ENCODE results near the gene ZNF625. TPM values are rescaled to one million over a fixed set of nuclear protein-coding genes. Genes with fewer than 3 reads are reported as not detected.
"Not testable (repeated sequence)": the region's sequence is repeated elsewhere in the genome, so short reads cannot be mapped to it uniquely, and the experiment has no call there.

The ZNF625 gene
- total RNA-seq, 1 donor from 2014 or later: 3.7 TPM

GRCh38 chr19:12112701-12113100 lies 43.8 kb downstream of the ZNF625 start:
- intact Hi-C loops (cut with micrococcal nuclease): no loop called here
- Mint-ChIP-seq H3K27me3 (no peaks in the 10 kb centered on the region), H3K4me1 (no peaks in the 10 kb centered on the region), H3K4me3 (no peak overlapping the region), H3K9me3 (peaks cover 26% of the 10 kb centered on the region), H3K36me3 (ENCODE audit: low read depth) (peaks cover 42% of the 10 kb centered on the region), H3K27ac (no peak overlapping the region)
- DNase-seq: no peak

GRCh38 chr19:12111943-12112637 lies 44.4 kb downstream of the ZNF625 start:
- no peaks in the 10 kb centered on the region for H3K27me3 Mint-ChIP-seq
- intact Hi-C loops (cut with micrococcal nuclease): no loop called here
- peaks cover 26% of the 10 kb centered on the region for H3K9me3 Mint-ChIP-seq
- H3K4me3 Mint-ChIP-seq: no peak overlapping the region
- peaks cover 42% of the 10 kb centered on the region for H3K36me3 Mint-ChIP-seq (ENCODE audit: low read depth)
- H3K4me1 Mint-ChIP-seq: no peaks in the 10 kb centered on the region
- DNase-seq: no peak
- H3K27ac Mint-ChIP-seq: no peak overlapping the region

- Mint-ChIP-seq H3K4me3 (no peak overlapping the region), H3K9me3 (peaks cover 20% of the 10 kb centered on the region), H3K27me3 (no peaks in the 10 kb centered on the region), H3K27ac (no peak overlapping the region), H3K36me3 (ENCODE audit: low read depth) (peaks cover 46% of the 10 kb centered on the region), H3K4me1 (no peaks in the 10 kb centered on the region)
- intact Hi-C loops (cut with micrococcal nuclease): no loop called here
- no peak for DNase-seq
Measured at GRCh38 chr19:12111176-12111575, 45.4 kb downstream of the ZNF625 start.

- Mint-ChIP-seq H3K36me3 (ENCODE audit: low read depth) (peaks cover 13% of the 10 kb centered on the region), H3K9me3 (peaks cover 22% of the 10 kb centered on the region)
- DNase-seq; H3K4me3 Mint-ChIP-seq; H3K4me1 Mint-ChIP-seq; intact Hi-C loops (cut with micrococcal nuclease); H3K27me3 Mint-ChIP-seq; H3K27ac Mint-ChIP-seq: not testable (repeated sequence)
Measured at GRCh38 chr19:12103909-12104308, 52.6 kb downstream of the ZNF625 start.

GRCh38 chr19:12098040-12098439 lies 58.5 kb downstream of the ZNF625 start:
- no peaks in the 10 kb centered on the region for H3K27me3 Mint-ChIP-seq
- H3K9me3 Mint-ChIP-seq: peaks cover 31% of the 10 kb centered on the region
- intact Hi-C loops (cut with micrococcal nuclease): no loop called here

GRCh38 chr19:12095111-12095790 lies 61.3 kb downstream of the ZNF625 start:
- H3K4me3 Mint-ChIP-seq: no peak overlapping the region
- peaks cover 15% of the 10 kb centered on the region for H3K4me1 Mint-ChIP-seq
- intact Hi-C loops (cut with micrococcal nuclease): no loop called here
- no peak for DNase-seq
- H3K36me3 Mint-ChIP-seq (ENCODE audit: low read depth): peaks cover 26% of the 10 kb centered on the region
- H3K9me3 Mint-ChIP-seq: peaks cover 25% of the 10 kb centered on the region
- no peaks in the 10 kb centered on the region for H3K27me3 Mint-ChIP-seq
- no peak overlapping the region for H3K27ac Mint-ChIP-seq

More at GRCh38 chr19:12098040-12098439, 58.5 kb downstream of the ZNF625 start:
- H3K36me3 Mint-ChIP-seq (ENCODE audit: low read depth): peaks cover 26% of the 10 kb centered on the region
- no peak overlapping the region for H3K27ac Mint-ChIP-seq
- peaks cover 4% of the 10 kb centered on the region for H3K4me1 Mint-ChIP-seq
- H3K4me3 Mint-ChIP-seq: no peak overlapping the region
- DNase-seq: no peak

Other genes with a start within 250 kb of the ZNF625 start
- gene ZNF700, start 231.6 kb downstream of the ZNF625 start, total RNA-seq: 12.6 and 13.4 TPM in 2 replicates
- 0.31 and 0.51 TPM in 2 replicates for gene ZNF763, start 191.7 kb downstream of the ZNF625 start, total RNA-seq
- 0.14 and 0.21 TPM in 2 replicates for gene ZNF433, start 121.1 kb downstream of the ZNF625 start, total RNA-seq
- gene ZNF878, start 103.8 kb downstream of the ZNF625 start, total RNA-seq: 0.21 and 0.49 TPM in 2 replicates
- gene ZNF844, start 92.0 kb downstream of the ZNF625 start, total RNA-seq: 0.59 and 0.93 TPM in 2 replicates
- gene ZNF20, start 16.4 kb downstream of the ZNF625 start, total RNA-seq: 2.0 and 2.1 TPM in 2 replicates
- gene ZNF136, start 6.4 kb upstream of the ZNF625 start, total RNA-seq: 9.4 and 10.3 TPM in 2 replicates
- 8.4 TPM in 2 replicates for gene ZNF44, start 138.1 kb upstream of the ZNF625 start, total RNA-seq
- gene ZNF563, start 176.9 kb upstream of the ZNF625 start, total RNA-seq: 2.9 and 3.0 TPM in 2 replicates
- 0.56 and 1.2 TPM in 2 replicates for gene ZNF442, start 208.9 kb upstream of the ZNF625 start, total RNA-seq
- 3.9 and 4.0 TPM in 2 replicates for gene ZNF799, start 244.5 kb upstream of the ZNF625 start, total RNA-seq

All from activated CD4-positive, alpha-beta T cell treated with anti-CD3 and anti-CD28 coated beads, Interleukin-2, amount 10 ng/mL, durations not matched to agents 24 days and 14 days (primary cell).